ENCODE measurements around the gene PDE3B.
"Not testable (repeated sequence)": the region's sequence is repeated elsewhere in the genome, so short reads cannot be mapped to it uniquely, and the experiment has no call there.

PDE3B gene

GRCh38 chr11:14860511-14860910 is 216.9 kb downstream of the PDE3B start:
- Histone ChIP-seq H3K27ac (no peak overlapping the region), H3K79me2 (no peaks in the 10 kb centered on the region)
- TF ChIP-seq CTCF (IDR thresholded peaks at IDR 0.05), result no peak

GRCh38 chr11:14861680-14862079 is 218.1 kb downstream of the PDE3B start:
- Histone ChIP-seq H3K36me3 (ENCODE audit: control insufficient read depth, insufficient read depth, low read length) (no peaks in the 10 kb centered on the region), H3K4me2 (ENCODE audit: low read length) (no peak overlapping the region), H3K27ac (no peak overlapping the region), H3K4me3 (ENCODE audit: low read depth, low read length) (no peak overlapping the region), H3K9ac (no peak overlapping the region), H3K9me3 (ENCODE audit: control insufficient read depth, low read length) (no peaks in the 10 kb centered on the region), H3K79me2 (no peaks in the 10 kb centered on the region), H3K4me1 (no peaks in the 10 kb centered on the region), H2AFZ (no peak overlapping the region), H3K27me3 (ENCODE audit: control insufficient read depth, insufficient read depth, low read length) (no peaks in the 10 kb centered on the region)
- TF ChIP-seq CTCF (IDR thresholded peaks at IDR 0.05), result no peak

More at GRCh38 chr11:14860511-14860910, 216.9 kb downstream of the PDE3B start:
- H3K27me3 ChIP-seq (ENCODE audit: control insufficient read depth, insufficient read depth, low read length), result no peaks in the 10 kb centered on the region
- H2AFZ ChIP-seq, result no peak overlapping the region
- no peaks in the 10 kb centered on the region for H3K36me3 ChIP-seq (ENCODE audit: control insufficient read depth, insufficient read depth, low read length)
- H3K9me3 ChIP-seq (ENCODE audit: control insufficient read depth, low read length), result no peaks in the 10 kb centered on the region
- H3K9ac ChIP-seq, result no peak overlapping the region
- no peak overlapping the region for H3K4me3 ChIP-seq (ENCODE audit: low read depth, low read length)
- H3K4me2 ChIP-seq (ENCODE audit: low read length), result no peak overlapping the region
- no peaks in the 10 kb centered on the region for H3K4me1 ChIP-seq

- H3K79me2 ChIP-seq; H3K36me3 ChIP-seq (ENCODE audit: control insufficient read depth, insufficient read depth, low read length); H3K27ac ChIP-seq; H3K4me2 ChIP-seq (ENCODE audit: low read length); H3K27me3 ChIP-seq (ENCODE audit: control insufficient read depth, insufficient read depth, low read length); H3K4me1 ChIP-seq; H3K9me3 ChIP-seq (ENCODE audit: control insufficient read depth, low read length); H3K4me3 ChIP-seq (ENCODE audit: low read depth, low read length); H2AFZ ChIP-seq; H3K9ac ChIP-seq: not testable (repeated sequence)
Measured at GRCh38 chr11:14863775-14864174, 220.2 kb downstream of the PDE3B start.

- Histone ChIP-seq H3K9ac (no peak overlapping the region), H3K4me2 (ENCODE audit: low read length) (no peak overlapping the region), H3K27ac (no peak overlapping the region), H3K36me3 (ENCODE audit: control insufficient read depth, insufficient read depth, low read length) (no peaks in the 10 kb centered on the region), H3K9me3 (ENCODE audit: control insufficient read depth, low read length) (no peaks in the 10 kb centered on the region), H2AFZ (no peak overlapping the region), H3K79me2 (no peaks in the 10 kb centered on the region), H3K4me3 (ENCODE audit: low read depth, low read length) (no peak overlapping the region), H3K4me1 (no peaks in the 10 kb centered on the region), H3K27me3 (ENCODE audit: control insufficient read depth, insufficient read depth, low read length) (no peaks in the 10 kb centered on the region)
- TF ChIP-seq CTCF (IDR thresholded peaks at IDR 0.05), result no peak
Measured at GRCh38 chr11:14872032-14872431, 228.4 kb downstream of the PDE3B start.

GRCh38 chr11:14873632-14874031 is 230.0 kb downstream of the PDE3B start:
- Histone ChIP-seq H3K27me3 (ENCODE audit: control insufficient read depth, insufficient read depth, low read length) (no peaks in the 10 kb centered on the region), H3K9ac (no peak overlapping the region), H2AFZ (no peak overlapping the region), H3K36me3 (ENCODE audit: control insufficient read depth, insufficient read depth, low read length) (no peaks in the 10 kb centered on the region), H3K4me1 (no peaks in the 10 kb centered on the region), H3K4me3 (ENCODE audit: low read depth, low read length) (no peak overlapping the region), H3K9me3 (ENCODE audit: control insufficient read depth, low read length) (no peaks in the 10 kb centered on the region), H3K79me2 (no peaks in the 10 kb centered on the region), H3K27ac (no peak overlapping the region), H3K4me2 (ENCODE audit: low read length) (no peak overlapping the region)
- TF ChIP-seq CTCF (IDR thresholded peaks at IDR 0.05), result no peak
